GM12872 (cell line): Measurements from ENCODE around the gene COL12A1.

ENCODE experiments used
- CTCF ChIP-seq: IDR thresholded peaks from 3 replicates; pipeline ENCODE4 v1.5.1; 2011; ENCODE audit warnings: low read depth, mild to moderate bottlenecking, low read length, moderate library complexity; ENCODE audit not compliant: insufficient read depth

Gene COL12A1

DNA sequence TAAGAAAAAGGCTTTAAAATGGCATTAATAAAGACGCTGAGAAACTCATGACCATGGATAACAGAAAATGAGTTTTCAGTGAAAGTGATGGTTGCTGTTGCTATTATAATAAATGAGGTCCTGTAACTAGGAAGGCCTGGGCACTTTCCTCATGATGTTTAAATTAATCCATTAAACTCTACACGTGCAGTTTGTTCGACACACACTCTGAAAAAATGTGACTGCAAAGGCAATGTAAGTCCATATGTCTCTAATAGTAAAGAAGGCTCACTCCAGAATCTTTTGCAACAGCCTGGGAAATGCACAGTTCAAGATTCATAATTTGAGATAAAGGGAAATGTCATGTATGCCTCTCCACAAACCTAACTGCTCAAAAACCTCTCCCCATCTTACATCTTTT lies 153.4 kb downstream of the COL12A1 start:
- TF ChIP-seq CTCF = no peak

DNA sequence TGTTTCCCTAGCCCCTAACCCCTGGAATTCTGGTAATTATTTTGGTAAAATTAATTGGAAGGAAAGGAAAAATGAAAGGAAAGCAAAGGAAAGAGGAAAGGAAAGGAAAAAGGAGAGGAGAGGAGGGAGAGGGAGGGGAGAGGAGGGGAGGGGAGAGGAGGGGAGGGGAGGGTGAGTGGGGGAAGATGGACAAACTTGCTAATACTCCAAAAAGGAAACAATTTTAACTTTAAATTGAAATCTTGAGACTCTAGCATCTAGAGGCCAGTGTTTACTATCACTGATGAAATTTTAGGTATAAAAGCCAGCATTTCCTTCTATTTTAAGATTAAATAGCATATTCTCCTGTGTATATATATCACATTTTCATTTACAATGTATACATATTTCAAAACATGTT lies 156.5 kb downstream of the COL12A1 start:
- no peak for TF ChIP-seq CTCF

- no peak for TF ChIP-seq CTCF
These were observed 161.0 kb downstream of the COL12A1 start for GRCh38 chr6:75044846-75045245.

- TF ChIP-seq CTCF = no peak
These were observed 164.5 kb downstream of the COL12A1 start for GRCh38 chr6:75041381-75041780.
